Body of pancreas (tissue), 4 donors: ENCODE results near the gene SH2D2A. TPM values are rescaled to one million over a fixed set of nuclear protein-coding genes. Genes with fewer than 3 reads are reported as not detected.

ENCODE experiments used
- ATAC-seq: fragments of 150-250 bp; one replicate; pipeline ENCODE4 v1.9.1; 2016
- DNase-seq, 4 donors: peaks; one replicate each; pipeline ENCODE4 v3.0.0-alpha.2; 2019
- H3K27ac ChIP-seq, 4 donors: fragments of 200-600 bp; sonication (generic); 1 replicate in 3 of 4; 2 replicates in 1 of 4; pipeline versions ENCODE4 v1.5.1 to v1.6.1; 2016 to 2019; ENCODE audit warnings: mild to moderate bottlenecking in 1 of 4, mixed read lengths in 1 of 4, moderate library complexity in 1 of 4
- H3K27me3 ChIP-seq, 2 donors: fragments of 200-600 bp; sonication (generic); one replicate each; pipeline ENCODE4 v1.6.0; 2016; ENCODE audit warnings: mild to moderate bottlenecking in 1 of 2
- H3K36me3 ChIP-seq, 2 donors: fragments of 200-600 bp; sonication (generic); replicated peaks in 1 of 2; 2 replicates each; pipeline ENCODE4 v1.5.1; 2016; ENCODE audit warnings: low read depth in 2 of 2; ENCODE audit not compliant: insufficient read depth in 1 of 2
- H3K4me1 ChIP-seq: fragments of 200-600 bp; sonication (generic); one replicate; pipeline ENCODE4 v1.6.0; 2016
- H3K4me3 ChIP-seq, 2 donors: fragments of 200-600 bp; sonication (generic); 1 replicate in 1 of 2; 2 replicates in 1 of 2; pipeline ENCODE4 v1.5.1; 2016 to 2019
- H3K9me3 ChIP-seq, 3 donors: fragments of 200-600 bp; sonication (generic); 1 replicate in 2 of 3; 2 replicates in 1 of 3; pipeline ENCODE4 v1.5.1; 2016
- CTCF ChIP-seq, 7 experiments: fragments of 450-650 bp in 4 of 7; fragments of 200-600 bp in 3 of 7; sonication (generic) in 3 of 7; IDR thresholded peaks; one replicate each; pipeline ENCODE4 v1.5.1; 2016 to 2019; ENCODE audit warnings: antibody characterized with exemption in 7 of 7
- POLR2A ChIP-seq, 3 donors: fragments of 450-650 bp; IDR thresholded peaks; one replicate each; pipeline ENCODE4 v1.6.1; 2016; ENCODE audit warnings: antibody characterized with exemption in 3 of 3, mild to moderate bottlenecking in 2 of 3
- WGBS, 2 donors: methylation state at CpG; one replicate each; pipeline ENCODE4 v1.1.5; 2017; 5-methylcytosine and 5-hydroxymethylcytosine counted together
- intact Hi-C: fragments of 100-400 bp; cut with DNase I; formaldehyde crosslinking; loops from one replicate; pipeline ENCODE4 v1.15.1; 2023
- total RNA-seq, 2 donors: library from RNA; depleted of rRNA; stranded (reverse); fragments of >200 nt; gene quantifications; one replicate each; pipeline ENCODE4 v1.1.0, GENCODE V29; 2016

Gene SH2D2A
- total RNA-seq, 2 donors from 2014 or later = 0.99 TPM; not detected in 1

DNA sequence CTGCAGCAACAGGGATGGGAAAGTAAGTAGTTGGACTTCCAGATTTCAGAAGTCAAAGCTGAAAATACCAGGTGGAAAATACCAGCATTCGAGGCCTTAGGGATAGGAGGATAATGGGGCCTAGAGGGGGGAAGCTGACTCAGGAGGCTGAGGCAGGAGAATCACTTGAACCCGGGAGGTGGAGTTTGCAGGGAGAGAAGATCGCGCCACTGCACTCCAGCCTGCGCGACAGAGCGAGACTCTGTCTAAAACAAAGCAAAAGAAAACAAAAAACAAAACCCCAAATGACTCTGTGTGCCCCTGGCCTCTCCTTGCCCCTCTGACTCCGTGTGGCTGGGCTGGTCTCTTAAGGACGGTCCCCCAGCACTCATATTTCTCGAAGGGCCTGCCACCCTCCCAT, 3.4 kb downstream of the SH2D2A start:
- no peak for ATAC-seq
- 46 to 55% methylated on average over 10 of the region's 10 CpGs for WGBS, 2 donors
- no peaks in the 10 kb centered on the region for H3K27me3 ChIP-seq

DNA sequence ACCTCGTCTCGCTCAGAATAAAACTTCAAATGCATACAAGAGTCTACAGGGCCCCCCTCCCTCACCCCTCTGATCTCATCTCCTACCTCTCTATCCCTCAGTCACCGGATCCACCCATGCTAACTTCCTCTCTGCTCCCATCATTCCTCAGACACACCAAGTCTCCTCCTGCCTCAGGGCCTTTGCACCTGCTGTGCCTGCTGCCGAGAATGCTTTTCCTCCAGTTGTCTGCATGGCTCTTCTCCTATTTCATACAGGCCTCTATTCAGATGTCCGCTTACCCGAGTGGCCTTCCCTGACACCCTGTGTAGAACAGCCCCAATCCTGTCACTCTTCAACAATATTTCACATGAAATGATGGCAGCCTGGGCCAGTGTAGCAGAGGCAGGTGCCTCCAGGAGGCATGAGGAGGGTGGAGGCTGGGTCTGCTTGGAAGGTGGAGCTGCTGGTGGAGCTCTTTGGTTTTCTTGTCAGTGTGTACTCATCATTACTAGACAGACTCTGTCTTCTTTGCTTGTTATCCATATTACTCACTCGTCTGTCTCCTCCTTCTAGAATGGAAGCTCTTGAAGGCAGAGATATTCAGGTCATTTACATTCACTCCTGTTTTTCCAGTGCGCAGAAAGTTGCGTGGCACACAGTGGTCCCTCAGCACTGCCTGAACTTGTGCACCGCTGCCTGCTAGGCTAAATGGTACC, 4.2 kb downstream of the SH2D2A start:
- no peaks in the 10 kb centered on the region for H3K27me3 ChIP-seq
- no peaks in the 10 kb centered on the region for H3K9me3 ChIP-seq
- 94 to 96% methylated on average over 10 of the region's 10 CpGs for WGBS, 2 donors
- DNase-seq (no peak), ATAC-seq (no peak)
- no peaks in the 10 kb centered on the region for H3K36me3 ChIP-seq
- H3K4me3 ChIP-seq = no peak overlapping the region
- no peak overlapping the region for H3K27ac ChIP-seq
- no peak for TF ChIP-seq CTCF (IDR thresholded peaks at IDR 0.05)
- intact Hi-C loops = no loop called here
- H3K4me1 ChIP-seq = peaks cover 13% of the 10 kb centered on the region

More for the DNA sequence above, 3.4 kb downstream of the SH2D2A start:
- Histone ChIP-seq H3K4me1 (peaks cover 13% of the 10 kb centered on the region), H3K9me3 (no peaks in the 10 kb centered on the region), H3K36me3 (no peaks in the 10 kb centered on the region), H3K27ac (no peak overlapping the region), H3K4me3 (no peak overlapping the region)
- no peak for DNase-seq
- TF ChIP-seq CTCF (IDR thresholded peaks at IDR 0.05) (no peak), POLR2A (IDR thresholded peaks at IDR 0.05) (no peak)
- intact Hi-C loops = no loop called here

DNA sequence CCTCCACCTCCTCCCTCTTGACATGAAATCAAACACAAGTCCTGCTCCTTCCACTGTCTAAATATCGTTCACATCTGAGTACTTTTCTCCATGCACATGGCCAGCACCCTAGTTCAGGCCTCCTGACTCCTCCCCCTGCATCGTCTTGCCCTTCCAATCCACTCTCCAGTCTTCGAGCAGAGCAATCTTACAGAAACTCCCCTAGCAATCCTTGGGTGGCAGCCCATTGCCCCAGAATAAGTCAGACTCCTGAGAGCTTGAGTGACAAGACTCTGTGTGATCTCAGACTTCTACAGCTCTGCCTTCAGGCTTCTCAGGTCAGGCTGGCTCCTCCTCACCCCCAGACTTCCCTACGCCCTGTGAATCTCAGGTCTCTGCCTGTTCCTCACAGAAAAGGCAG, 5.5 kb downstream of the SH2D2A start:
- no peak overlapping the region for H3K27ac ChIP-seq
- 59 to 60% methylated on average over 4 of the region's 4 CpGs for WGBS, 2 donors
- H3K4me3 ChIP-seq = no peak overlapping the region
- TF ChIP-seq POLR2A (IDR thresholded peaks at IDR 0.05) (no peak), CTCF (IDR thresholded peaks at IDR 0.05) (no peak)
- H3K36me3 ChIP-seq = no peaks in the 10 kb centered on the region
- no peaks in the 10 kb centered on the region for H3K9me3 ChIP-seq
- no peaks in the 10 kb centered on the region for H3K27me3 ChIP-seq
- intact Hi-C loops = no loop called here
- peaks cover 13% of the 10 kb centered on the region for H3K4me1 ChIP-seq
- ATAC-seq (no peak), DNase-seq (no peak)

GRCh38 chr1:156809711-156810366, 6.8 kb downstream of the SH2D2A start:
- ATAC-seq (no peak), DNase-seq (no peak)
- no peak overlapping the region for H3K4me3 ChIP-seq
- intact Hi-C loops = no loop called here
- no peak overlapping the region for H3K27ac ChIP-seq
- no peaks in the 10 kb centered on the region for H3K27me3 ChIP-seq
- WGBS, 2 donors = 83 to 87% methylated on average over 7 of the region's 7 CpGs
- TF ChIP-seq POLR2A (IDR thresholded peaks at IDR 0.05) = no peak
- H3K9me3 ChIP-seq = no peaks in the 10 kb centered on the region
- peaks cover 13% of the 10 kb centered on the region for H3K4me1 ChIP-seq
- no peaks in the 10 kb centered on the region for H3K36me3 ChIP-seq

GRCh38 chr1:156809281-156809680, 7.4 kb downstream of the SH2D2A start:
- TF ChIP-seq POLR2A (IDR thresholded peaks at IDR 0.05) (no peak), CTCF (IDR thresholded peaks at IDR 0.05) (no peak)
- no peak overlapping the region for H3K27ac ChIP-seq
- no peaks in the 10 kb centered on the region for H3K9me3 ChIP-seq
- H3K4me1 ChIP-seq = peaks cover 11% of the 10 kb centered on the region
- H3K4me3 ChIP-seq = no peak overlapping the region
- 86 to 94% methylated on average over 8 to 10 of the region's 10 CpGs for whole genome bisulfite sequencing, 2 donors
- H3K27me3 ChIP-seq = no peaks in the 10 kb centered on the region
- ATAC-seq = no peak
- no peak for DNase-seq
- H3K36me3 ChIP-seq = no peaks in the 10 kb centered on the region
- intact Hi-C loops = no loop called here
